ENCODE results near the gene CMAS. TPM values are rescaled to one million over a fixed set of nuclear protein-coding genes. Genes with fewer than 3 reads are reported as not detected.

Gene CMAS
- polyA plus RNA-seq, 10 donors, result 28.8 to 36.3 (median 31.2) TPM

- DNase-seq, result no peak
Observed at GRCh38 chr12:22103418-22103817, 57.4 kb downstream of the CMAS start.

- DNase-seq, result no peak
Observed at GRCh38 chr12:22105542-22105941, 59.5 kb downstream of the CMAS start.

- DNase-seq, result no peak
Observed at GRCh38 chr12:22110176-22110575, 64.2 kb downstream of the CMAS start.

Other genes with a start within 250 kb of the CMAS start
- 10 to 100 TPM; 54.2 to 86.1 (median 72.2) TPM for gene ABCC9, start 104.8 kb upstream of the CMAS start, polyA plus RNA-seq (ENCODE audit: insufficient read length in 10 of 10)

Measured in muscle of back (tissue), 11 donors.